Head of caudate nucleus (tissue), 42 donors: ENCODE results near the gene WNT10A.

ENCODE experiments used
- DNase-seq, 42 donors: peaks; one replicate each; pipeline versions ENCODE4 v3.0.0 to v3.0.0-alpha.2; 2020 to 2021; ENCODE audit warnings: mixed read lengths in 7 of 42
- intact Hi-C: fragments of 100-400 bp; cut with DNase I; formaldehyde crosslinking; loops from one replicate; pipeline ENCODE4 v1.15.0; 2022

WNT10A gene

GRCh38 chr2:218872645-218873358 is 7.8 kb upstream of the WNT10A start:
- intact Hi-C loops: no loop called here
- DNase-seq: no peak

DNA sequence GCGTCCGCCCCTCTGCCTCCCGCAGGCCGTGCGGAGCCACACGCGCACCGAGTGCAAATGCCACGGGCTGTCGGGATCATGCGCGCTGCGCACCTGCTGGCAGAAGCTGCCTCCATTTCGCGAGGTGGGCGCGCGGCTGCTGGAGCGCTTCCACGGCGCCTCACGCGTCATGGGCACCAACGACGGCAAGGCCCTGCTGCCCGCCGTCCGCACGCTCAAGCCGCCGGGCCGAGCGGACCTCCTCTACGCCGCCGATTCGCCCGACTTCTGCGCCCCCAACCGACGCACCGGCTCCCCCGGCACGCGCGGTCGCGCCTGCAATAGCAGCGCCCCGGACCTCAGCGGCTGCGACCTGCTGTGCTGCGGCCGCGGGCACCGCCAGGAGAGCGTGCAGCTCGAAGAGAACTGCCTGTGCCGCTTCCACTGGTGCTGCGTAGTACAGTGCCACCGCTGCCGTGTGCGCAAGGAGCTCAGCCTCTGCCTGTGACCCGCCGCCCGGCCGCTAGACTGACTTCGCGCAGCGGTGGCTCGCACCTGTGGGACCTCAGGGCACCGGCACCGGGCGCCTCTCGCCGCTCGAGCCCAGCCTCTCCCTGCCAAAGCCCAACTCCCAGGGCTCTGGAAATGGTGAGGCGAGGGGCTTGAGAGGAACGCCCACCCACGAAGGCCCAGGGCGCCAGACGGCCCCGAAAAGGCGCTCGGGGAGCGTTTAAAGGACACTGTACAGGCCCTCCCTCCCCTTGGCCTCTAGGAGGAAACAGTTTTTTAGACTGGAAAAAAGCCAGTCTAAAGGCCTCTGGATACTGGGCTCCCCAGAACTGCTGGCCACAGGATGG is 7.1 kb upstream of the WNT10A start:
- intact Hi-C loops: no loop called here
- DNase-seq: peak in 19 of 42 donors; percentile 24 to 70 (median 54)

GRCh38 chr2:218875692-218876246 is 4.9 kb upstream of the WNT10A start:
- intact Hi-C loops: loop anchor here (1.0 kb wide), 1 partner anchor 23 kb away; no protein-coding TSS in a partner anchor

GRCh38 chr2:218876562-218877219 is 4.0 kb upstream of the WNT10A start:
- DNase-seq: peak in 40 of 42 donors; percentile 52 to 90 (median 76)
- intact Hi-C loops: no loop called here

More at GRCh38 chr2:218875692-218876246, 4.9 kb upstream of the WNT10A start:
- no peak for DNase-seq

DNA sequence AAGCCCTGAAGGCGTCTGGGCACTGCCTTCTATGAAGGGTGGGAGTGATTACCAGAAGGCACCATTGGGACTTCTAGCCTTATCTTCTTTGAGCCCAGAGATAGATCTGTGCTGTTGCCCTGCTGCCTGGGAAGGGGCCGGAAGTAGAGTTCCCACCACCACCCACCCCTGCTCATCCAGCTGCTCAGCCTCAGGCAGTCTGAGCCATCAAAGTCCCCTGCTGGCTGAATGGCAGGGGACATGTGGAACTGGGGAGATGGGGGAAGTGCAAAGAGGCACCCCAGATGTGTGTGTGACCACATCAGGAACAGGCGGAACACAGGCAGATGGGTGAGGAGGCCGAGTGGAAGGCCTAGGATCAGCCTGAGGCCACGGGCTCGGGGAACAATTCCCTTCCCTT is 3.3 kb upstream of the WNT10A start:
- intact Hi-C loops: no loop called here
- no peak for DNase-seq

- no peak for DNase-seq
- intact Hi-C loops: no loop called here
These were observed 2.8 kb upstream of the WNT10A start for GRCh38 chr2:218877891-218878290.

GRCh38 chr2:218878486-218878885 is 2.2 kb upstream of the WNT10A start:
- intact Hi-C loops: no loop called here
- no peak for DNase-seq

GRCh38 chr2:218878926-218879761 is 1.5 kb upstream of the WNT10A start:
- intact Hi-C loops: no loop called here
- no peak for DNase-seq

GRCh38 chr2:218879776-218880101 is 913 bp upstream of the WNT10A start:
- no peak for DNase-seq
- intact Hi-C loops: loop anchor here (10.0 kb wide), 1 partner anchor 275 kb away; no protein-coding TSS in a partner anchor

DNA sequence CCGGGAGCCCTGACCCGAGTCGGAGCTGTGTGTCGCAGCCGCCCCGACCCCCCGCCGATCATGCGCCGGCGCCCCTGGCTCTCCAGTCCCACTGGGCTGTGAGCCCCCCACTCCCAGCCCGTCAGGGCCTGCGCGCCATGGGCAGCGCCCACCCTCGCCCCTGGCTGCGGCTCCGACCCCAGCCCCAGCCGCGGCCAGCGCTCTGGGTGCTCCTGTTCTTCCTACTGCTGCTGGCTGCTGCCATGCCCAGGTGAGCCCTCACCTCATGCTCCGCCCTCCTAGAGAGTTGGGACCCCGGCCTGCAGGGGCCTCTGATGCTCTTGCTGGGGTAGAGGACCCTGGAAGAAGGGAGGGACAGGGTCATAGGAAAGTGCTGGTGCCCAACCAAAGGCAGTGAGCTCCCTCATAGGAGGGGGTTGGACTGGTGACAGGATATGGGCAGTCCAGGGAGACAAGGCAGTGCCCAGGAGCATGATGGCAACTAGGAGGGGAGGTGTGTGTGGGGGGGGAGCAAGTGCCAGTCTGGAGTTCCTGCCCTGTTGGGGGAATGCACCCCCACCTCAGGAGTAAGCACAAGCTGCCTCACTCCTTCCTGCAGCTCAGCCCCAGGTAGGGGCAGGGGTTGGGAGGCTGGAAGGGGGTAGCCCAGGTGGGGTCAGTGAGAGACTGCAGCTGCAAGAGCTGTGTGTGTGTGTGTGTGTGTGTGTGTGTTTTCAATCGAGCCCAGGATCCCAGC is 375 bp downstream of the WNT10A start:
- DNase-seq: no peak
- intact Hi-C loops: loop anchor here (10.0 kb wide), 1 partner anchor 274 kb away; no protein-coding TSS in a partner anchor

- intact Hi-C loops: loop anchor here (10.0 kb wide), 1 partner anchor 273 kb away; no protein-coding TSS in a partner anchor
- no peak for DNase-seq
These were observed 1.2 kb downstream of the WNT10A start for GRCh38 chr2:218881744-218882460.

DNA sequence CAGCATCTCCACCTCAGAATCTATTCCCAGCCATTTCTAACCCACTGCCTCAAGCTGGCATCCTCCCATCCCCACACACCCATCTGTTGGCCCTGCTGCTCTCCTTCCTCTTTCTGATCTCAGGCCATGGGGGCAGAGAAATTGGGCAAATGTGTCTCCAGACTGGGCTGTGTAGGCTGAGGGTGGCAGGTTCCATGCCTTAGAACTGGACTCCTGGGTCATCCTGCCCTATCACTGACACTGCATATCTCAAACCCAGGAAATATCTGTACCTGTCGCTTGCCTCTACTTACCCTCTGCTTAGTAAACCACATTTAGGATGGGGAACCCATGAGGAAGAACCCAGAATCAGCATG is 1.8 kb downstream of the WNT10A start:
- intact Hi-C loops: loop anchor here (10.0 kb wide), 1 partner anchor 272 kb away; no protein-coding TSS in a partner anchor
- no peak for DNase-seq

DNA sequence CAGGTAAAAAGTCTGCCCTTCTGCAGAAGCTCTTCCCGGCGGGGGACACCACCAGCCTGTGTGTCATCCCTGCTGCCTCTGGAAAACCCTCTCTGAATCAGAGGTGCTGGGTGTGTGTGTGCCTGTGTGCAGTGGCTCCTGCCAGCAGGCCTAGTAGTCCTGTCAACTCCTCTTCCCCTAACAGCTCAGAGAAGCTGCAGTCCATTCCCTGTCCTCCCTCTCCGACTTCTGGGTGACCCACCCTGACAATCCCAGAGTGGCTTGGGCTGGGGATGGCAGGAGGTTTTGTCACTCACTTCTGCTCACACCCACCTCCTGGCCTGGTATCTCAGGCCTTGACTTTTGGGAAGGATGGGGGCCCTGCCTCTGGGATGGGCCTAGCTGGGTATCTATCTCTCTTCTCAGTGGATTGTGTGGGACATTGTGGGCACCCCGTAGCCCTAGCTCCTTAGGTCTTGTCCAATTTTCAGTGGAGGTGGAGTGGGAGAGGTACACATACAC is 2.3 kb downstream of the WNT10A start:
- no peak for DNase-seq
- intact Hi-C loops: loop anchor here (10.0 kb wide), 1 partner anchor 272 kb away; no protein-coding TSS in a partner anchor

DNA sequence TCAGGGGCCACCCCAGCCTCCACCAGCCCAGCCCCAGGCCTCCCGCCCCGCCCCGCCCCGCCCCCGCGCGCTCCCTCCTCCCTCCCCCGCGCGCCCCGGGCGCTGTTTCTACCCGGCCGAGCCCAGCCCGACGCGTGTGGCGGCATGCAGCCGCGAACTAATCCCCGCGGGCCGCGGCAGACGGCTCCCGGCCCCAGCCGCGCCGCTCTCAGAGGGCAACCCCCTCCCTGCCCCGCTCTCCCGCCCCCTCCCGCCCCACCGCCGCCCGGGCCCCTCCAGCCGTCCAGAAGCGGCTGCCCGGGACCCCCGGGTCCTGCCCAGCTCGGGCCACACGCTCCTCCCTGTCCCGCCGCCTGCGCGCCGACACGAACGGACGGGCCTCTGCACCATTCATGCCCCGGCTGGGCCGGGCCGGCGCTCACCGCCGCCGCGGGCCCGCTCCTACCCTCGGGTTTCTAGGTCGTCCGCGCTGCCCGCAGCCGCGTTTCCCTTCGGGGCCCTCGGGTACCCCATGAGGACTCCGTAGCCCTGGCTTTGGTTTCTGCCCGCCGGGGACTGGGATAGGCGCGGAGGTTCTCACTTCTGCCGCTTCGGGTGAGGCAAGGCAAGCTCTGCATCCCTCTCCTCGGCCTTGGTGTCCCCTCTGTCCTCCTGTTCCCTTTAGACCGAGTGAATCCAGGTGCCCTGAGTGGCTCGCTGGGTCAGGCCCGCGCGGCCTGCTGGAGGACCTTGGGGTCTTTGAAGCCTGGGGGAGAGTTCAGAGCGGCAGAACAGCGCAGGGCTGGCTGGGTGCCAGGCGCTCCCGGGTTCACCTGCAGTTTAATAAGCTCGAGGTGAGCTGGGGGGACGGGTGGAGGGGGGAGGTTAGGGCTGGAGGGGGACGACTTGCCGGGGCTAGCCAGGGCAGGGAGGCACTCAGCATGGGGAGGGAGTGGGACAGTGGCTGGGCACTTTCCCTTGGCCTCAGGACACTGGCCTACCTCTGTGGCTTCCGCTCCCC is 3.1 kb downstream of the WNT10A start:
- DNase-seq: no peak
- intact Hi-C loops: loop anchor here (10.0 kb wide), 1 partner anchor 271 kb away; no protein-coding TSS in a partner anchor

DNA sequence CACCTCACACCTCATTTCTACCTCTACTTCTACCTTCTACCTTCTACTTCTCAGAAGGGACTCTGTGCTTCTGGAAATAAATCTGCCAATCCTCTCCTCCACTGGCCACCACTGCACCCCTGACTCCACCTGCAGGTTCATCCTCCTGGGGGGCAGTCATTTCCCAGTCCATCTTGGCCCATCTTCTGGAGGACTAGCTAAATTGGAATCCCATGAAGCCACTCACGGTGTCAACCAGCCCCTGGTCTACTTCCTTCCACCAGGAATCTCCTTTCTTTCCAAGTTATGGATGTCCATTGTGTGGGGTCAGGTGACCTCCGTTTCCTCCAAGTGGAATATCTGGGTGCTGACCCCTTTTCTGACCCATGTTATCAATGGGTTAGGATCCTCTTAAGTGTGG is 3.9 kb downstream of the WNT10A start:
- no peak for DNase-seq
- intact Hi-C loops: loop anchor here (10.0 kb wide), 1 partner anchor 270 kb away; no protein-coding TSS in a partner anchor
